ENCODE results near the gene CD248.

Gene CD248

GRCh38 chr11:66316849-66317251, at the start of gene CD248:
CD248 (minus strand) TSS chr11:66317044; CDS start chr11:66317027, 17 bp downstream.
- TF ChIP-seq CTCF (conservative IDR thresholded peaks at IDR 0.05; ENCODE audit: low read depth, low read length): no peak
- DNase-seq (ENCODE audit: low read depth): peak; percentile 86
- H3K4me3 ChIP-seq (ENCODE audit: low read depth, low read length): peak within 1 kb of the TSS; percentile 74

- no peak overlapping the region for H3K4me3 ChIP-seq (ENCODE audit: low read depth, low read length)
- DNase-seq (ENCODE audit: low read depth): no peak
- no peak for TF ChIP-seq CTCF (conservative IDR thresholded peaks at IDR 0.05; ENCODE audit: low read depth, low read length)
Measured at GRCh38 chr11:66365711-66366619, 49.1 kb upstream of the CD248 start.

- DNase-seq (ENCODE audit: low read depth): no peak
- no peak overlapping the region for H3K4me3 ChIP-seq (ENCODE audit: low read depth, low read length)
- TF ChIP-seq CTCF (conservative IDR thresholded peaks at IDR 0.05; ENCODE audit: low read depth, low read length): no peak
Measured at GRCh38 chr11:66365166-66365565, 48.3 kb upstream of the CD248 start.

- H3K4me3 ChIP-seq (ENCODE audit: low read depth, low read length): no peak overlapping the region
- DNase-seq (ENCODE audit: low read depth): peak; percentile 30
- peak; percentile 75 for TF ChIP-seq CTCF (conservative IDR thresholded peaks at IDR 0.05; ENCODE audit: low read depth, low read length)
Measured at GRCh38 chr11:66363805-66364535, 47.1 kb upstream of the CD248 start.

- TF ChIP-seq CTCF (conservative IDR thresholded peaks at IDR 0.05; ENCODE audit: low read depth, low read length): no peak
- no peak overlapping the region for H3K4me3 ChIP-seq (ENCODE audit: low read depth, low read length)
- no peak for DNase-seq (ENCODE audit: low read depth)
Measured at GRCh38 chr11:66363187-66363601, 46.4 kb upstream of the CD248 start.

GRCh38 chr11:66362481-66363147, 45.8 kb upstream of the CD248 start:
- no peak overlapping the region for H3K4me3 ChIP-seq (ENCODE audit: low read depth, low read length)
- no peak for DNase-seq (ENCODE audit: low read depth)

More at GRCh38 chr11:66362481-66363147, 45.8 kb upstream of the CD248 start:
- no peak for TF ChIP-seq CTCF (conservative IDR thresholded peaks at IDR 0.05; ENCODE audit: low read depth, low read length)
